H7 (cell line): Measurements from ENCODE around the gene CMA1. TPM values are rescaled to one million over a fixed set of nuclear protein-coding genes. Genes with fewer than 3 reads are reported as not detected.
"Not testable (repeated sequence)": the region's sequence is repeated elsewhere in the genome, so short reads cannot be mapped to it uniquely, and the experiment has no call there.

Experiments used
- DNase-seq: peaks from one replicate; pipeline ENCODE4 v3.0.0; 2012
- H3K27me3 ChIP-seq: 2 replicates; pipeline ENCODE4 v1.6.0; 2011; ENCODE audit warnings: mild to moderate bottlenecking, low read length; ENCODE audit not compliant: control insufficient read depth, insufficient read depth
- H3K36me3 ChIP-seq: replicated peaks from 2 replicates; pipeline ENCODE4 v1.5.1; 2011; ENCODE audit warnings: low read length; ENCODE audit not compliant: control insufficient read depth, insufficient read depth
- H3K4me3 ChIP-seq: 2 replicates; pipeline ENCODE4 v1.5.1; 2011; ENCODE audit warnings: low read depth, mild to moderate bottlenecking, control low read depth, low read length, moderate library complexity; ENCODE audit not compliant: insufficient read depth
- total RNA-seq: library from RNA; depleted of rRNA; stranded (reverse); fragments of >200 nt; shearing (Covaris generic); gene quantifications from 2 replicates; pipeline ENCODE4 v1.2.3, GENCODE V29; 2014

CMA1 gene
- total RNA-seq, 1 experiment from 2014 or later: not detected

- H3K27me3 ChIP-seq, DNase-seq, H3K4me3 ChIP-seq, H3K36me3 ChIP-seq: not testable (repeated sequence)
Observed at GRCh38 chr14:24482699-24483303, 25.3 kb downstream of the CMA1 start.

- H3K4me3 ChIP-seq: no peak overlapping the region
- H3K27me3 ChIP-seq: no peaks in the 10 kb centered on the region
- DNase-seq: peak; percentile 93
- no peaks in the 10 kb centered on the region for H3K36me3 ChIP-seq
Observed at GRCh38 chr14:24481622-24482324, 26.3 kb downstream of the CMA1 start.

- DNase-seq, H3K4me3 ChIP-seq, H3K36me3 ChIP-seq, H3K27me3 ChIP-seq: not testable (repeated sequence)
Observed at GRCh38 chr14:24479999-24480398, 28.1 kb downstream of the CMA1 start.

GRCh38 chr14:24475261-24475660, 32.8 kb downstream of the CMA1 start:
- no peak for DNase-seq
- Histone ChIP-seq H3K27me3 (no peaks in the 10 kb centered on the region), H3K36me3 (no peaks in the 10 kb centered on the region), H3K4me3 (no peak overlapping the region)

- Histone ChIP-seq H3K27me3 (no peaks in the 10 kb centered on the region), H3K4me3 (no peak overlapping the region), H3K36me3 (no peaks in the 10 kb centered on the region)
- no peak for DNase-seq
Observed at GRCh38 chr14:24473211-24473610, 34.9 kb downstream of the CMA1 start.

GRCh38 chr14:24470450-24470849, 37.6 kb downstream of the CMA1 start:
- not testable (repeated sequence) for H3K36me3 ChIP-seq, H3K27me3 ChIP-seq, H3K4me3 ChIP-seq, DNase-seq

- no peak for DNase-seq
- H3K27me3 ChIP-seq: no peaks in the 10 kb centered on the region
- no peak overlapping the region for H3K4me3 ChIP-seq
- no peaks in the 10 kb centered on the region for H3K36me3 ChIP-seq
Observed at GRCh38 chr14:24465805-24466204, 42.3 kb downstream of the CMA1 start.

GRCh38 chr14:24465368-24465767, 42.7 kb downstream of the CMA1 start:
- Histone ChIP-seq H3K27me3 (no peaks in the 10 kb centered on the region), H3K36me3 (no peaks in the 10 kb centered on the region), H3K4me3 (no peak overlapping the region)
- DNase-seq: no peak

- no peak for DNase-seq
- Histone ChIP-seq H3K4me3 (no peak overlapping the region), H3K27me3 (no peaks in the 10 kb centered on the region), H3K36me3 (no peaks in the 10 kb centered on the region)
Observed at GRCh38 chr14:24463884-24464785, 43.9 kb downstream of the CMA1 start.

- Histone ChIP-seq H3K4me3 (no peak overlapping the region), H3K27me3 (no peaks in the 10 kb centered on the region), H3K36me3 (no peaks in the 10 kb centered on the region)
- DNase-seq: no peak
Observed at GRCh38 chr14:24463017-24463883, 44.8 kb downstream of the CMA1 start.

- H3K27me3 ChIP-seq: no peaks in the 10 kb centered on the region
- no peaks in the 10 kb centered on the region for H3K36me3 ChIP-seq
- DNase-seq: no peak
Observed at GRCh38 chr14:24461336-24461735, 46.7 kb downstream of the CMA1 start.

GRCh38 chr14:24459331-24459730, 48.7 kb downstream of the CMA1 start:
- Histone ChIP-seq H3K27me3 (no peaks in the 10 kb centered on the region), H3K36me3 (no peaks in the 10 kb centered on the region), H3K4me3 (no peak overlapping the region)
- DNase-seq: no peak

More at GRCh38 chr14:24461336-24461735, 46.7 kb downstream of the CMA1 start:
- H3K4me3 ChIP-seq: no peak overlapping the region

GRCh38 chr14:24458736-24459135, 49.3 kb downstream of the CMA1 start:
- Histone ChIP-seq H3K4me3 (no peak overlapping the region), H3K36me3 (no peaks in the 10 kb centered on the region), H3K27me3 (no peaks in the 10 kb centered on the region)
- no peak for DNase-seq

- H3K36me3 ChIP-seq: no peaks in the 10 kb centered on the region
- H3K4me3 ChIP-seq: no peak overlapping the region
- H3K27me3 ChIP-seq: no peaks in the 10 kb centered on the region
- no peak for DNase-seq
Observed at GRCh38 chr14:24456980-24457379, 51.1 kb downstream of the CMA1 start.
